Type B pancreatic cell (in vitro differentiated cells): ENCODE results near the gene SRGAP3. TPM values are rescaled to one million over a fixed set of nuclear protein-coding genes. Genes with fewer than 3 reads are reported as not detected.

ENCODE experiments used
- DNase-seq: peaks from one replicate; pipeline ENCODE4 v3.0.0; 2021; ENCODE audit warnings: mixed read lengths; ENCODE audit not compliant: unreplicated experiment; ENCODE audit errors: extremely low spot score
- H3K27ac Mint-ChIP-seq: 2 replicates; pipeline ENCODE4 v1.8.0; 2021; ENCODE audit warnings: mild to moderate bottlenecking, mixed read lengths
- H3K27me3 Mint-ChIP-seq: 2 replicates; pipeline ENCODE4 v1.8.0; 2021; ENCODE audit warnings: mixed read lengths
- H3K36me3 Mint-ChIP-seq: 2 replicates; pipeline ENCODE4 v1.8.0; 2021; ENCODE audit warnings: mixed read lengths
- H3K4me1 Mint-ChIP-seq: one replicate; pipeline ENCODE4 v1.8.0; 2021; ENCODE audit warnings: mixed read lengths; ENCODE audit not compliant: unreplicated experiment
- H3K4me3 Mint-ChIP-seq: 2 replicates; pipeline ENCODE4 v1.8.0; 2021; ENCODE audit warnings: mild to moderate bottlenecking, mixed read lengths
- H3K9me3 Mint-ChIP-seq: 2 replicates; pipeline ENCODE4 v1.8.0; 2021; ENCODE audit warnings: mixed read lengths
- CTCF ChIP-seq: fragments of 200-600 bp; sonication (generic); conservative IDR thresholded peaks from 2 replicates; pipeline ENCODE4 v1.5.0; 2021; ENCODE audit warnings: antibody characterized with exemption, mild to moderate bottlenecking
- total RNA-seq: library from RNA; stranded (reverse); gene quantifications from 2 replicates; pipeline ENCODE4 v1.2.1, GENCODE V29; 2021; ENCODE audit warnings: low replicate concordance

SRGAP3 gene
- total RNA-seq, 1 donor from 2014 or later, result 41.7 TPM

- H3K27me3 Mint-ChIP-seq, result no peaks in the 10 kb centered on the region
- H3K4me1 Mint-ChIP-seq, result peaks cover 25% of the 10 kb centered on the region
- H3K4me3 Mint-ChIP-seq, result no peak overlapping the region
- no peak for DNase-seq
- TF ChIP-seq CTCF, result no peak
- H3K27ac Mint-ChIP-seq, result no peak overlapping the region
- H3K36me3 Mint-ChIP-seq, result peaks cover 40% of the 10 kb centered on the region
- no peaks in the 10 kb centered on the region for H3K9me3 Mint-ChIP-seq
Measured at GRCh38 chr3:9022305-9023225, 226.9 kb downstream of the SRGAP3 start.

- Mint-ChIP-seq H3K36me3 (peaks cover 36% of the 10 kb centered on the region), H3K4me3 (no peak overlapping the region), H3K27ac (no peak overlapping the region), H3K9me3 (no peaks in the 10 kb centered on the region), H3K4me1 (peaks cover 25% of the 10 kb centered on the region), H3K27me3 (no peaks in the 10 kb centered on the region)
- TF ChIP-seq CTCF, result no peak
- no peak for DNase-seq
Measured at GRCh38 chr3:9021271-9022009, 228.0 kb downstream of the SRGAP3 start.

- no peaks in the 10 kb centered on the region for H3K27me3 Mint-ChIP-seq
- peaks cover 35% of the 10 kb centered on the region for H3K36me3 Mint-ChIP-seq
- H3K4me1 Mint-ChIP-seq, result peaks cover 25% of the 10 kb centered on the region
- DNase-seq, result no peak
- no peak for TF ChIP-seq CTCF
- H3K27ac Mint-ChIP-seq, result no peak overlapping the region
- H3K9me3 Mint-ChIP-seq, result no peaks in the 10 kb centered on the region
- H3K4me3 Mint-ChIP-seq, result no peak overlapping the region
Measured at GRCh38 chr3:9020426-9020825, 229.0 kb downstream of the SRGAP3 start.

GRCh38 chr3:9019259-9019961 is 230.0 kb downstream of the SRGAP3 start:
- no peaks in the 10 kb centered on the region for H3K9me3 Mint-ChIP-seq

More at GRCh38 chr3:9019259-9019961, 230.0 kb downstream of the SRGAP3 start:
- TF ChIP-seq CTCF, result no peak
- no peak overlapping the region for H3K4me3 Mint-ChIP-seq
- H3K36me3 Mint-ChIP-seq, result peaks cover 35% of the 10 kb centered on the region
- no peak overlapping the region for H3K27ac Mint-ChIP-seq
- H3K4me1 Mint-ChIP-seq, result peaks cover 25% of the 10 kb centered on the region
- DNase-seq, result no peak
- no peaks in the 10 kb centered on the region for H3K27me3 Mint-ChIP-seq
